Small intestine (tissue), 7 donors: ENCODE measurements around the gene LMO7. TPM values are rescaled to one million over a fixed set of nuclear protein-coding genes. Genes with fewer than 3 reads are reported as not detected.

ENCODE experiments used
- DNase-seq, 2 donors: peaks; one replicate each; pipeline versions ENCODE4 v3.0.0 to v3.0.0-alpha.2; 2013
- FAIRE-seq: peaks from 2 replicates; lab custom pipeline; 2012; peaks lifted over from hg19 to GRCh38; lab: Jason Lieb, UNC
- H3K27ac ChIP-seq, 3 donors: one replicate each; pipeline ENCODE4 v1.5.1; 2013; ENCODE audit warnings: low read length in 2 of 3, mild to moderate bottlenecking in 2 of 3, control low read depth in 1 of 3, inconsistent platforms in 1 of 3, low read depth in 1 of 3, moderate library complexity in 1 of 3
- H3K27me3 ChIP-seq, 3 donors: one replicate each; pipeline ENCODE4 v1.6.1; 2013; ENCODE audit warnings: low read length in 3 of 3, inconsistent platforms in 1 of 3; ENCODE audit not compliant: control insufficient read depth in 3 of 3, insufficient read depth in 3 of 3
- H3K36me3 ChIP-seq, 3 donors: one replicate each; pipeline ENCODE4 v1.6.1; 2013; ENCODE audit warnings: low read length in 3 of 3, inconsistent platforms in 1 of 3, low read depth in 1 of 3, mild to moderate bottlenecking in 1 of 3, moderate library complexity in 1 of 3; ENCODE audit not compliant: control insufficient read depth in 3 of 3, insufficient read depth in 2 of 3
- H3K4me1 ChIP-seq, 3 donors: one replicate each; pipeline ENCODE4 v1.6.1; 2013; ENCODE audit warnings: low read length in 2 of 3, inconsistent platforms in 1 of 3, low read depth in 1 of 3, mild to moderate bottlenecking in 1 of 3, moderate library complexity in 1 of 3; ENCODE audit not compliant: control insufficient read depth in 3 of 3, insufficient read depth in 2 of 3
- H3K4me3 ChIP-seq, 3 donors: one replicate each; pipeline ENCODE4 v1.5.1; 2013; ENCODE audit warnings: low read length in 3 of 3, control low read depth in 1 of 3, inconsistent platforms in 1 of 3, low read depth in 1 of 3, mild to moderate bottlenecking in 1 of 3, moderate library complexity in 1 of 3
- H3K9me3 ChIP-seq, 2 donors: one replicate each; pipeline ENCODE4 v1.6.1; 2013; ENCODE audit warnings: low read depth in 1 of 2, low read length in 1 of 2; ENCODE audit not compliant: control insufficient read depth in 2 of 2, insufficient read depth in 1 of 2
- WGBS, 3 donors: extraction: QIAGEN DNeasy Blood & Tissue Kit; methylation state at CpG; one replicate each; pipeline ENCODE4 v1.1.7; 2013; 5-methylcytosine and 5-hydroxymethylcytosine counted together
- polyA plus RNA-seq, 4 donors: library from polyadenylated mRNA; stranded (reverse) in 3 of 4; unstranded in 1 of 4; fragments of 200-250 nt in 3 of 4; fragments of 120-200 nt in 1 of 4; gene quantifications; one replicate each; pipeline versions ENCODE4 v1.2.1 to v1.2.3, GENCODE V29; 2013
- donor health status: healthy with polysubstance abuse.
- donor health status: control.
- donor health status: control.
- donor health status: Bipolar disorder and iron deficiency.
- donor health status: healthy.

The LMO7 gene
- polyA plus RNA-seq, 4 donors: 31.0 to 136 (median 84.3) TPM

DNA sequence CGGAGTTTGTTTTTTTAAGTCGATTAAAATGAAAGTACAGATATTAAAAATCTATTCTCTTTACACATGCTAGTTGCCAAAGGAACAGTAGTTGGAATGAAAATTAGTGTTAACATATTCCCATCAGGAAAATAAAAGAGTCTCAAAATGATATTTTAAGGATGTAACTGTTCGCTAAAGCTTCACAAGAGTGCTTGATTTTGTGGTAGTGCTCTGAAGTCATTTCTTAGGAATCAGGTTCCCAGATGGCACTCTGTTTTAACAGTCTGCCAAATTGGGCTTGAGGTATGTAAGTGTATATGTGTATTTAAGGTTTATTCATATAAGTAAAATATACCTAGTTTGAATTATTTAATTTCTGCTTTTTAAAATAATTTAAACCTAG, 128.8 kb downstream of the LMO7 start:
- Histone ChIP-seq H3K27me3 (no peaks in the 10 kb centered on the region), H3K4me3 (peak overlapping the region in 1 of 3 donors; percentile 36), H3K9me3 (no peaks in the 10 kb centered on the region), H3K4me1 (peaks cover 0 to 23% (median 0%) of the 10 kb centered on the region in 3 donors), H3K27ac (no peak overlapping the region), H3K36me3 (peaks cover 0 to 2% (median 0%) of the 10 kb centered on the region in 3 donors)
- FAIRE-seq (no peak), DNase-seq (no peak)
- WGBS, 3 donors: 36 to 66% (median 37%) methylated on average over 3 of the region's 3 CpGs

DNA sequence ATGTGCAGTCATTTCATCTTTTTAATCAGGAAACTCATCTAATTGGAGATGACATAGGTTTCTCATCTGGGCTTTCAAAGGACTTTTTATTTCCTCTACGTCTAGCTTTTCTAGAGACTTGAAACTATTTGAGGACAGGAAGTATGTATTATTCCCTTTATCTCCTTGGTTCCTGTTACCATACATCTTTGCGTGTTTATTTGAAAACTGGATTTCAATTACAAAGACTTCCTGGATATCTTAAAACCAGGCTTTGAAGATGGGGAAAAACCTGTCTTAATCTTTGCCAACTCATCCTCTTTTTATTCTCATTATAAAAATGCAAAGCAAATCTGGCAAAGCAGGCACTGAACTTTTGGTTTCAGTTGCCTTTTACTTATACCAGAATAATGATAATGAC, 130.5 kb downstream of the LMO7 start:
- H3K36me3 ChIP-seq: peaks cover 0 to 2% (median 0%) of the 10 kb centered on the region in 3 donors
- no peak overlapping the region for H3K4me3 ChIP-seq
- peaks cover 0 to 36% (median 0%) of the 10 kb centered on the region in 3 donors for H3K4me1 ChIP-seq
- peak overlapping the region in 1 of 3 donors; percentile 32 for H3K27ac ChIP-seq
- no peaks in the 10 kb centered on the region for H3K9me3 ChIP-seq
- WGBS, 3 donors: 30 to 45% (median 32%) methylated on average over 2 of the region's 2 CpGs
- H3K27me3 ChIP-seq: no peaks in the 10 kb centered on the region
- no peak for FAIRE-seq
- DNase-seq: no peak

DNA sequence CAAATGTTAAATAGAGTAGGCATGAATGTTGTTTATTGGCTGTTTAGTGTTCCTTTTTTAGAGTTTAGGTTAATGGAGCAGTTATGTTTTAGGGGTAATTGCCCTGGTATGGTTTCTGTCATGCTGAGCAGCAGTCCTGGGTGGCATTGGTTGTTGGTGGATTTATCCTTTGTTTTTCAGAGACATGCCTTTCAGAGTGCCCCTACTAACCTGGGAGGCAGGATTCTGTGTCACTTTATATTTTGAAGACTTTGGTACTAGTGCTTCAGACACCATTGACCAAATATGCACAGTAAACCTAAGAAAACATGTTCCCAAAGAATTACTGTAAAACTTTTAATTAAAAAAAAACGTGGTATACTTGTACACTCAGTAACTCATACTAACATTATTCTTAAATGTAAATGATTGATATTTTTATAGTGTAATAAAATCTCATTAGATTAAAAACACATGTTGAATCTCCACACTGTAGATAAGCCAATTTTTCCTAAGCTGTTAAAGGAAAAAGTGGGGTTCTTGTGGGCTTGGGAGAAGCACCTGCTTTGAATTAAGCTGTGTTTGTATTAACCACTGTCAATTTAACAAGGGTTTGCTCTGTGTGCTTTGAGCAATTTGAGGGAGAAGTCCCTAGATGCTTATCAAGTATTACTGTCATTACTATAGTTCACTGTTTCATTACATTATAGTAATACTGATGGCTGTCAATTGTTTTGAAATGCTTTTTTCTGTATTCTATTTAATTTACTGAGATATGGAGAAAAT, 133.2 kb downstream of the LMO7 start:
- DNase-seq: no peak
- Histone ChIP-seq H3K4me3 (no peak overlapping the region), H3K27me3 (no peaks in the 10 kb centered on the region), H3K4me1 (peaks cover 0 to 49% (median 0%) of the 10 kb centered on the region in 3 donors), H3K27ac (peak overlapping the region in 1 of 3 donors; percentile 36), H3K9me3 (no peaks in the 10 kb centered on the region), H3K36me3 (peaks cover 0 to 2% (median 0%) of the 10 kb centered on the region in 3 donors)
- no peak for FAIRE-seq
- 9 to 36% (median 13%) methylated on average over 1 of the region's 1 CpG for WGBS, 3 donors

DNA sequence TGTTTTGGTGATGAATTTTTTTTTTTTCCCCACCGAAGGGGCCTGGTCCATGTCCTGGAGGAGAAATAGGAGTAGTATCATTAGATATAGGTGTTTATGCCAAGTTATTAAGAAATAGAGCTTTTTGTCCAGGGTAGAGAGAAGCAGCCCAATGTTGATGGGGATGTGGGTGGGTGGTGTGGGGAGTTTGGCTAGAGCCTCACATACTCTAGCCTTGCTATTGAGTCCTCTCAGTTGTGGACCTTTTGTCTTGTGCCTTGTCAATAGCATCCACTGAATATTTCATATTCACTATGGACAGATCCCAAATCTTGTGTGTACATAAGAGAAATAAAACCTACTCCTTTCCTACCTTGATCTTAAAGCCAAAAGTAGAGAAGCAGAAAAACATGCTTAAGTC, 134.0 kb downstream of the LMO7 start:
- Histone ChIP-seq H3K27ac (peak overlapping the region in 1 of 3 donors; percentile 71), H3K9me3 (no peaks in the 10 kb centered on the region), H3K4me1 (peaks cover 0 to 49% (median 0%) of the 10 kb centered on the region in 3 donors), H3K36me3 (peaks cover 0 to 2% (median 0%) of the 10 kb centered on the region in 3 donors), H3K4me3 (no peak overlapping the region), H3K27me3 (no peaks in the 10 kb centered on the region)
- WGBS, 3 donors: 73 to 88% (median 80%) methylated on average over 1 of the region's 1 CpG
- FAIRE-seq (no peak), DNase-seq (no peak)

DNA sequence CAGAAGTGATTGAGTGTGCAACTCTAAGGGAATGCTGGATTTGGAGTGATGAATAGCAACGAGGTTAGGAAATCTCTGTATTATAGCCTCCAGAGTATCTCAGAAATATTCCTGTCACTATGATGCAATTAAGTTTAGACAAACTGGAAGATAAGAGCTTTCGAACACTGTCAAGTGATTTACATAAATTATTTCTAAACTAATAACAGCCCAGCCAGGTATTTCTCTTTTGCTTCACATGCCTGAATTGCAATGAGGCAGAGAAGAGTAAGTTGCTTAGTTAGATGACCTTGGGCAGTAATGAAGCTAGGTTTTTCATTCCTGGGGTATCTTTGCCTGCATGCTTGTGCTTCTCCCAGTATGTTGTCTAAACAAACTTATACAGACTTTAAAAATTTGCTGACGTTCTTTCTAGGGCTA, 134.5 kb downstream of the LMO7 start:
- Histone ChIP-seq H3K27me3 (no peaks in the 10 kb centered on the region), H3K4me3 (no peak overlapping the region), H3K4me1 (peaks cover 0 to 46% (median 0%) of the 10 kb centered on the region in 3 donors), H3K9me3 (no peaks in the 10 kb centered on the region), H3K36me3 (peaks cover 0 to 2% (median 0%) of the 10 kb centered on the region in 3 donors), H3K27ac (peak overlapping the region in 1 of 3 donors; percentile 71)
- 17 to 51% (median 42%) methylated on average over 3 of the region's 3 CpGs for WGBS, 3 donors
- DNase-seq (peak in 1 of 2 donors; percentile 43), FAIRE-seq (no peak)

DNA sequence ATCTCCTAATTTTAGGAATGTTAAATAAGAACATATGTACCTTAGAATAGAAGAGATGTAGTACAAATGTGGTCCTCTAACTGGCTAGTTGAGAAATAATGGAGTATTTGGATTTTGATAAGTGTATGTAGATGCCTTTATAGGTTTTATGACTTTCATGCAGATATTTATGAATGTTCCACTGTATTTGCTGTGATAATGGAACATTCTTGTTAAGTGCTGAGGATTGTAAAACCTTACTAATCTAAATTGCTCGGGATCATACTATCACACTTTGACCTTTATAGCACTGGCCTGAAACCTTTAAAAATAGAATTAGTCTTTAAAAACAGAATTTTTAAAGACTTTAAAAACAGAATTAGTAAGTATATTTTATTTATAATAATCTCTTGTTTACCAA, 135.1 kb downstream of the LMO7 start:
- FAIRE-seq: peak; percentile 88
- H3K4me3 ChIP-seq: no peak overlapping the region
- no peaks in the 10 kb centered on the region for H3K9me3 ChIP-seq
- peak; percentile 61 to 64 for DNase-seq
- 19 to 56% (median 49%) methylated on average over 1 of the region's 1 CpG for WGBS, 3 donors
- peaks cover 0 to 42% (median 0%) of the 10 kb centered on the region in 3 donors for H3K4me1 ChIP-seq
- no peaks in the 10 kb centered on the region for H3K36me3 ChIP-seq
- H3K27me3 ChIP-seq: no peaks in the 10 kb centered on the region
- peak overlapping the region in 1 of 3 donors; percentile 71 for H3K27ac ChIP-seq

DNA sequence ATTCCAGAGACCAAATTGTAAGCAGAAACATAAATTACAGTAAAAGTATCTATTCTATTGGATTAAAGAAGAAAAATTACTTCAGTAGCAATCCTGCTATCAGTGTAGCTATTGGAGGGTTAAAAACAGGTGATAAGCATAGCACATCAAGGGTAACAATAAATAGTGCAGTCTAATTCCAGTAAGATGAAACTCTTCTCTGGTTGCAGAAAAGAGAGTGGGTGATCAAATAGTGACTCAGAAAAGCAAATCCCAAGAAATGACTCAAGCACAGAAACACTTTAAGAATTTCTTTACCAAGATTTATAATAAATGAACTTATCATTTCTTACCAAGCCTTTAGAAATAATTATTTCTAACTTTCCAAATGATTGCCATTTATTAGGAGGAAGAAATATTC, 135.7 kb downstream of the LMO7 start:
- FAIRE-seq: no peak
- no peaks in the 10 kb centered on the region for H3K36me3 ChIP-seq
- H3K9me3 ChIP-seq: no peaks in the 10 kb centered on the region
- peaks cover 0 to 36% (median 0%) of the 10 kb centered on the region in 3 donors for H3K4me1 ChIP-seq
- H3K27me3 ChIP-seq: no peaks in the 10 kb centered on the region
- H3K4me3 ChIP-seq: no peak overlapping the region
- peak in 1 of 2 donors; percentile 43 for DNase-seq
- H3K27ac ChIP-seq: peak overlapping the region in 1 of 3 donors; percentile 71

DNA sequence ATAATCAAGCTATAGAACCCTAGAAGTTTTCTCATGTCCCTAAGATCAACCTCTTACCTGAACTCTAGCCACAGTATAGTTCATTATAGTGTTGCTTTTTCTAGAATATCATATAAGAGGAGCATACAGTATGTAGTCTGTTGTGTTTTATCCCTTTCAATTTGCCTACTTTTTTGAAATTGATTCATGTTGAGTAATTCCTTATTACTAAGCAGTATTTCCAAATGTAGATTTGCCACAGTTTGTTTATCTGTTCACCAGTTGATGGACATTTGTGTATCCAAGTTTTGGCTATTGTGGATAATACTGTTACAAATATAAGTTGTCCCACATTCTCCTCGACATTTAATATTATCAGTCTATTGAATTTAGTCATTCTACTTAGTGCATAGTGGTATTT, 138.0 kb downstream of the LMO7 start:
- no peaks in the 10 kb centered on the region for H3K36me3 ChIP-seq
- DNase-seq: no peak
- no peak for FAIRE-seq
- peaks cover 0 to 32% (median 0%) of the 10 kb centered on the region in 3 donors for H3K4me1 ChIP-seq
- WGBS, 3 donors: 78 to 88% (median 82%) methylated on average over 1 of the region's 1 CpG
- no peak overlapping the region for H3K4me3 ChIP-seq
- H3K27ac ChIP-seq: no peak overlapping the region
- H3K27me3 ChIP-seq: no peaks in the 10 kb centered on the region
- no peaks in the 10 kb centered on the region for H3K9me3 ChIP-seq
